Stimulated activated CD4-positive, alpha-beta T cell treated with anti-CD3 and anti-CD28 coated beads, Interleukin-2, amount 100 ng/mL, for 48 hours (primary cell): ENCODE measurements around the gene STAT2.
"Not testable (repeated sequence)": the region's sequence is repeated elsewhere in the genome, so short reads cannot be mapped to it uniquely, and the experiment has no call there.

ENCODE experiments used
- DNase-seq, 2 donors: peaks; one replicate each; pipeline ENCODE4 v3.0.0-alpha.2; 2020

The STAT2 gene

DNA sequence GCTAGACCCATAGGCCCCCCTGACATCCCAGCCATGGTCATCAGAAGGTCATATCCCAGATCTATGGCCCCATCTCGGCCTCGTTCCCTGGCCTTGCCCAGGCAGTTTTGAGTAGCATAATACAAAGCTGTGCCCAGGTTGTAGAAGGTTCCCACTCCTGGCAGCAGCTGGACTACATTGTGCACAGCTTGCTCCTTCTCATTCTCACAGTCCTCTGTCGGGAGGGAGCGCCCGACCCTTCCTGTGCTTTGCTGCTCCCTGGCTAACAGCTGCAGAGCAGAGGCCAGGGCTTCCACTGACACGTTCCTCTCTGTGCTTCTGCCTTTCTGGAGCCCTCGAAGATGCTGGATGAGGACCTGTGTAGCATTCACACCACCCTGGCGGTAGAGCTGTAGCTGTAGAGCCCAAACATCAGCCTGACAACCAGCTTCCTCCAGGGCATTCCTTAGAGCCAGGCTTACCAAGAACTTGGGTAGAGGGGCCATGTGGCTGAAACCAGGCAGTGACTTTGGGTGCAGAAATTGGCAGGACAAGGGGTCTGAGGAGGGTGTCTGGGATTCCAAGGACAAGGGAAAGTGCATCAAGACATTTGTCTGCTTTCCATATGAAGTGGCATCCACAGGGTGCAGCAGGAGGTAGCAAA, 1.7 kb upstream of the STAT2 start:
- no peak for DNase-seq

DNA sequence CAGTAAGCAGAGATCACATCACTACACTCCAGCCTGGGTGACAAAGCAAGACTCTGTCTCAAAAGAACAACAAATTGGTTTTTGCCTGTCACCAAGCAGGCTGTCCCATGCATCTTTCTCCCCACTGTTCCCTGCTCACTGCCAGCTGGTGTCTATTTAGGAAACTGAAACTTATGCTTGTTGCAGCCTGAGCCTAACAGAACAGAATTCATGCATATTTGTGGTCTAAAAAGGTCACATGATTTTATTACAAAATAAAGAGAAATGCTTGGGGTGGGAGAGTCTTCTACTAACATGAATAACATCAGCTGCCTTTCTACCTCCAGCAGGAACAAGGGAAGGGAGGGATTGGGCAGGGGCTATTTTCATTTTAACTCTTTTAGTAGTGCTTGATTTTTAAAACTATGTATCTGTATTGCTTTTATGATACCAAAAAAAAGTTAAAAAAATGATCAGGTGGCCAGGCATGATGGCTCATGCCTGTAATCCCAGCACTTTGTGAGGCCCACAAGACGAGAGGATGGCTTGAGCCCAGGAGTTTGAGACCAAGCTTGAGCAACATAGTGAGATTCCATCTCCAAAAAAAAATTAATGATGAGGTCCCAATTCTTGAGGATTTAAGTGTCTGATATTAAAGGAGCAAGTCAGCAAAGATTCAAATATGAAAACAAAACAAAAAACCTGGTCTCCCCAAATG, 923 bp downstream of the STAT2 start:
- DNase-seq = no peak

- DNase-seq = no peak
Measured at GRCh38 chr12:56351325-56351724, 8.6 kb downstream of the STAT2 start.

GRCh38 chr12:56350662-56351061, 9.2 kb downstream of the STAT2 start:
- DNase-seq = no peak

GRCh38 chr12:56348776-56349175, 11.1 kb downstream of the STAT2 start:
- DNase-seq = no peak

- not testable (repeated sequence) for DNase-seq
Measured at GRCh38 chr12:56347255-56347654, 12.7 kb downstream of the STAT2 start.

DNA sequence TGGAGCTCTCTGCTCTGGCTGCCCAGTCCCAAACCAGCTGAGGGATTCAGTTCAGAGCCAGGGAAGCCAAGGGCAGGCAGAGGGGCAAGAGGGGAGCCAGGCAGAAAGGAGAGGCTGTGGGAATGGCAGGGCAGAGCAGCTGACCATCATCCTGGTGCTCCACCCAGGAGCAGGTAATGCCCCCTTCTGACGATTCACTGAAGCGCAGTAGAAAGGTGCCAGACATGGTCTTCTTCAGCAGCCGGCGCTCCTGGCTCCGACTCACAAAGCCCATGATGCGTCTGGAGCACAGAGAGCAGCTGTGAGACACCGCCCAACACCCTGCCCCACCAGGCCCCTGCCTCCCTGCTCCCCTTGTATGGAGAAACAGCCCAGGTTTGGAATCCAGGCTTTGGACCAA, 13.2 kb downstream of the STAT2 start:
- peak in 1 of 2 donors; percentile 15 for DNase-seq

DNA sequence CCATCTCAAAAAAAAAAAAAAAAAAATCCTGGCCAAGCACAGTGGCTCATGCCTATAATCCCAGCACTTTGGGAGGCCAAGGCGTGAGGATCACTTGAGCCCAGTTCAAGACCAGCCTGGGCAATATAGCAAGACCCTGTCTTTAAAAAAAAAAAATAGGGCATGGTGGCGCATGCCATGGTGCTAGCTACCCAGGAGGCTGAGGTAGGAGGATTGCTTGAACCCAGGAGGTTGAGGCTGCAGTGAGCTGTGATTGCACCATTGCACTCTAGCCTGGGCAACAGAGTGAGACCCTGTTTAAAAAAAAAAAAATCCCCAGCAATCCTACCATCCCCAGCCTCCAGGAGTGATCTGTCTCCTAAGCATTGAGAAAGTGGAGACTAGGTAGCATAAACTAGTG, 17.6 kb downstream of the STAT2 start:
- not testable (repeated sequence) for DNase-seq

DNA sequence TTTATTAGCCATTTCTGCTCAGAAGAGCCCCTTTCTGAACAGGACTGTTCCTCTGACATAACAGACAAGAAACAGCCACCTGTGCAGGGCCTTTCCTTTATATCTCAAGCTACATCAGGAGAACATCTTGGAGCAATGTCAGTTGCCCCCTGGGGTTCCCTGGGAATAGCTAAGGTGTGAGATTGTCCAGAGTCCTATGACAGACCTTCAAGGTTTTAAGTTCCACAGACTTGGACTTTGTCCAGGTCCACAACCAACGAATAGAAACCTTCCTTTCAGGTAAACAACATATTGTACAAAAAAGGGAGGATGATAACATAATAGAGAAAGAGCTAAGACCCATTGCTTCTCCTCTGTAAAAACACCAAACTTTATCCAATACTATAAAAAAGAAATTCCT, 18.3 kb downstream of the STAT2 start:
- DNase-seq = no peak

DNA sequence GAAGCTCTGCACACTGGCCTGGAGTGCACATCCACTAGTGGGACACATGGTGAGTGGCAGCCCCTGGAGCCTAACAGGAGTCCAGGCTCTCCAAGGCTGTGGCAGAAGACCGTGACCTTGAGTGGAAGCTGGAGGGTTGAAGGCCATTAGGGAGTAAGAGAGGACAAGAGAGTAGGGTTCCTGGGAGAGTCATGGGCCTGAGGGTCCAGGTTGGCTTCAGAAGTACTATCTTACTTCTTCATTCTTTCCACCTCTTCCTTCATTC, 20.8 kb downstream of the STAT2 start:
- DNase-seq = no peak

GRCh38 chr12:56338308-56339157, 21.4 kb downstream of the STAT2 start, which contains the start of gene IL23A:
Gene IL23A, plus strand, starts transcription at chr12:56338884. Its CDS starts 161 bp downstream, at chr12:56339045.
- DNase-seq = peak; percentile 71 to 75

DNA sequence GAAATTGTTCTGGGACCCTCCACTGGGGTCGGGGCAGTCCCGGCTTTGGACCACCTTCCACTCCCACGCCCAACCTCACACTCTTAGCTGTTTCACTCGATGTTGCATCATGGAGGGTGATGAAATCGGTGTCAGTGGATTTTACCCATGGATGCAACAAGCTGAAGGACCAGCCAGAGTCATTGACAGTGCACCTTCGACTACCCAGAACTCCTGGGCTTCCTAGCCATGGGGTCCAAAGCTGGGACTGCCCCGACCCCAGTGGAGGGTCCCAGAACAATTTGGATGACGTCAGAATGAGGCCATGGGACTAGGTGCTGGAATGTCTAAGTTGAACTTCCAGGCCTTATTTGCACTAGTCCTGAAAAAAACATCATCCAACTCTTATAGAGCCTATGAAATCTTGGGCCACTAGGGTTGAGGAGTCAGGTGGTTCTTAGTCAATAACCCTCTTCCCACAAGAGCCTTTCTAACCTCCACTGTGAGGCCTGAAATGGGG, 22.1 kb downstream of the STAT2 start:
- no peak for DNase-seq

- no peak for DNase-seq
Measured at GRCh38 chr12:56336361-56337167, 23.3 kb downstream of the STAT2 start.

GRCh38 chr12:56335527-56335926, 24.4 kb downstream of the STAT2 start:
- DNase-seq = not testable (repeated sequence)

GRCh38 chr12:56334490-56334793, 25.5 kb downstream of the STAT2 start:
- DNase-seq = no peak

GRCh38 chr12:56333679-56334489, 26.0 kb downstream of the STAT2 start, which contains the start of gene PAN2:
Gene PAN2, minus strand, starts transcription at chr12:56334000. Its CDS starts 906 bp downstream, at chr12:56333094.
- peak; percentile 85 to 86 for DNase-seq

GRCh38 chr12:56333197-56333678, 26.7 kb downstream of the STAT2 start:
- peak; percentile 14 to 18 for DNase-seq

GRCh38 chr12:56332512-56333196, 27.3 kb downstream of the STAT2 start:
- DNase-seq = no peak

DNA sequence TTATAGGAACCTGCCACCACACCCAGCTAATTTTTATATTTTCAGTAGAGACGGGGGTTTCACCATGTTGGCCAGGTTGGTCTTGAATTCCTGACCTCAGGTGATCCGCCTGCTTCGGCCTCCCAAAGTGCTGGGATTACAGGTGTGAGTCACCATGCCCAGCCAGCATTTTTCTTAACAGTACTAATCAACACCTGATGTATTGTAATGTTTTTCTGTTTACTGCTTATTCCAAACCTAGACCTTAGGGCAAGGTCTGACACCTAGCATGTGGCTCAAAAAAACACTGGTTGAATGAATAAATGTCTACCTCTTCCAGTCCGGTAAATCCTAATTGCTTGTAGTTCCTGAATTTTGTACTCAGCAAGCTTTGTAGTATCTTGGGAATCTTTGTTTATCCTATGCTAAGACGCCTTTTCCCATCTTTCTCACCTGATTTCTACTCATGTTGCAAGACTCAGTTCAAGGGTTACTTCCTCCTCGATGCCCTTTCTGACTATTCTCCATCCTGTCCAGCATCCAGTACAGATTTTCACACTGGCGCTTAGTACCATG, 28.9 kb downstream of the STAT2 start:
- DNase-seq = no peak

DNA sequence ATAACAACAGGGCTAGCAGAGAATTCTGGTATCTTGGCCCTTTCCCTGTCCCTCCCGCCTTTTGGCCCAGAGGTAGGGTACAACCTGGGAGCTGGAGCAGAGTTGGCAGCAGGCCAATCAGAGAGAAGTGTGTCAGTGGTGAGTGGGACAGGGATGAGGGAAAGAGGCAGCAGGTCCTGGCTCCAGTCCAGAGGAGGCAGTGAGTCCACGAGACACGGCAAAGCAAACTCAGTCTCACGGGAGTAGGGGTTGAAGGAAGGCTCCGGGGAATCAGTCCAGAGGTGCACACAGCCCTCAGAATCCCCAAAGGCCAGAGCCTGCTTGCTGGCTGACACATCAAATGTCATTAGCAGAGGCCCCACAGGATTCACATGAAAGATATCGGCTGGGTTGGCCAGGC, 33.4 kb downstream of the STAT2 start:
- DNase-seq = no peak

DNA sequence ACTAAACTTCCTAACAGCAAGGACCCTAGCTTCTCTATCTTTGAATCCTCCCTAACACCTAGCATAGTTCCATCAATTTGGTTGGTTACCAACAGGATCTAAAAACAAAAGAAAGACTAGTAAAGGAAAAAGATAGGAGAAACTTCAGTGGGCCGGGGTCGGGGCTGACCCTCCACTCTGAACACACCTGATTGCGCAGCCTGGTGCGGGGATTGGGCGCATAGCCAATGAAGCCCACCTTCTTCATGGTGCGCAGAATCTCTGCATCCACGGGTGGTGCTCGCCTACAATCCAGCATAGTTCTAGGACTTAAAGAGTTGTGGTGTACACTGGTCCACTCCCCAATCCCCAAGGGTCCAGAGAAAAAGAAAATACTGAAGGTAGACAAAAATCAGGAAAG, 33.8 kb downstream of the STAT2 start:
- no peak for DNase-seq
